ENCODE data around the gene NPHP4.

The NPHP4 gene

GRCh38 chr1:5877683-5878530, 114.3 kb downstream of the NPHP4 start:
- no peak for DNase-seq (ENCODE audit: low spot score)

GRCh38 chr1:5877001-5877400, 115.2 kb downstream of the NPHP4 start:
- DNase-seq (ENCODE audit: low spot score) = no peak

- DNase-seq (ENCODE audit: low spot score) = no peak
These were observed 116.1 kb downstream of the NPHP4 start for GRCh38 chr1:5876094-5876650.

GRCh38 chr1:5875345-5875910, 116.8 kb downstream of the NPHP4 start:
- no peak for DNase-seq (ENCODE audit: low spot score)

GRCh38 chr1:5874416-5875110, 117.7 kb downstream of the NPHP4 start:
- DNase-seq (ENCODE audit: low spot score) = no peak

- no peak for DNase-seq (ENCODE audit: low spot score)
These were observed 118.7 kb downstream of the NPHP4 start for GRCh38 chr1:5873556-5873955.

- DNase-seq (ENCODE audit: low spot score) = no peak
These were observed 119.3 kb downstream of the NPHP4 start for GRCh38 chr1:5872886-5873285.

- DNase-seq (ENCODE audit: low spot score) = no peak
These were observed 123.2 kb downstream of the NPHP4 start for GRCh38 chr1:5868931-5869500.

GRCh38 chr1:5865774-5866173, 126.5 kb downstream of the NPHP4 start:
- DNase-seq (ENCODE audit: low spot score) = no peak

GRCh38 chr1:5865056-5865455, 127.2 kb downstream of the NPHP4 start:
- no peak for DNase-seq (ENCODE audit: low spot score)

- DNase-seq (ENCODE audit: low spot score) = no peak
These were observed 128.0 kb downstream of the NPHP4 start for GRCh38 chr1:5864256-5864655.

GRCh38 chr1:5863238-5863637, 129.0 kb downstream of the NPHP4 start:
- no peak for DNase-seq (ENCODE audit: low spot score)

GRCh38 chr1:5861871-5862825, 130.1 kb downstream of the NPHP4 start:
- DNase-seq (ENCODE audit: low spot score) = no peak

GRCh38 chr1:5860277-5860676, 131.9 kb downstream of the NPHP4 start:
- DNase-seq (ENCODE audit: low spot score) = no peak

- no peak for DNase-seq (ENCODE audit: low spot score)
These were observed 132.5 kb downstream of the NPHP4 start for GRCh38 chr1:5859766-5860165.

- no peak for DNase-seq (ENCODE audit: low spot score)
These were observed 133.3 kb downstream of the NPHP4 start for GRCh38 chr1:5858844-5859407.

GRCh38 chr1:5858246-5858645, 134.0 kb downstream of the NPHP4 start:
- no peak for DNase-seq (ENCODE audit: low spot score)

GRCh38 chr1:5857508-5858090, 134.6 kb downstream of the NPHP4 start:
- no peak for DNase-seq (ENCODE audit: low spot score)

- no peak for DNase-seq (ENCODE audit: low spot score)
These were observed 135.2 kb downstream of the NPHP4 start for GRCh38 chr1:5857011-5857410.

GRCh38 chr1:5856246-5856815, 135.9 kb downstream of the NPHP4 start:
- no peak for DNase-seq (ENCODE audit: low spot score)
